GM19455 (cell line): ENCODE measurements around the gene ACVR1B.

Experiments
- ATAC-seq: cut with Tn5 transposase; IDR thresholded peaks from one replicate; pipeline ENCODE4 v1.9.1; 2021; ENCODE audit not compliant: unreplicated experiment

ACVR1B gene

DNA sequence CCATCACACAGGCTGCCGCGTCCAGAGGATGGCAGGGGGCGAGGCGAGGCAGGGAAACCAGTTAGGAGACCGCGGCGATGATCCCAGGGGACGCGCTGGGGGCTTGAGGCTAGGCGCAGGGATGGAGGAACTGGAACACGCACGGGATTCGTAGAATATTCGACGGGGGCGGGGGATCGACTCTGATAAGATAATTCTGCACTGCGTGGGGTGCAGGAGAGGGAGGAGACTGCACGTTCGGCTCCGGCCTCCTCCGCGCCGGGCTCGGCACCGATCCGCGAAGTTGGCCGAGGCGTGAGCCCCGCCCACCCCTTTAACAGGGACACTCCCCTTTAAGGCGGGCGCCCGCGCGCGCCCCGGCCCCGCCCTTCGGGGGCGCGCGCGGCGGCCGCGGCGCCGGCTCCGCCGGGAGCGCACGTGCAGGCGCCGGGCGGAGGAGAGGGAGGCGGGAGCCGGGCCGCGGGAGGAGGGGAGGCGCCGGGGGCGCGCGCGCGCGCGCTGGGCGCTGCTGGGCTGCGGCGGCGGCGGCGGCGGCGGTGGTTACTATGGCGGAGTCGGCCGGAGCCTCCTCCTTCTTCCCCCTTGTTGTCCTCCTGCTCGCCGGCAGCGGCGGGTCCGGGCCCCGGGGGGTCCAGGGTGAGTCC, at the start of gene ACVR1B:
Gene ACVR1B (plus strand): TSS at position 501 of the 644 bp plus-strand sequence. CDS start 45 bp downstream, at position 546.
- peak; percentile 88 for ATAC-seq

DNA sequence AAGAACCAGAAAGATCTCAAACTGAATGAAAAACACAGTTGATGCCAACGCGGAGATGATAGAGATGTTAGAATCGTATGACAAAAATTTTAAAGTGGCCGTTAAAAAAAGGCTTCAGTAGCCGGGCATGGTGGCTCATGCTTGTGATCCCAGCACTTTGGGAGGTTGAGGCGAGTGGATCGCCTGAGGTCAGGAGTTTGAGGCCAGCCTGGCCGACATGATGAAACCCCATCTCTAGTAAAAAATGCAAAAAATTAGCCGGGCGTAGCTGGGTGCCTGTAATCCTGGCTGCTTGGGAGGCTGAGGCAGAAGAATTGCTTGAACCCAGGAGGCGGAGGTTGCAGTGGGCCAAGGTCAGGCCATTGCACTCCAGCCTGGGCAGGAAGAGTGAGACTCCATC, 49.6 kb upstream of the ACVR1B start:
- no peak for ATAC-seq

DNA sequence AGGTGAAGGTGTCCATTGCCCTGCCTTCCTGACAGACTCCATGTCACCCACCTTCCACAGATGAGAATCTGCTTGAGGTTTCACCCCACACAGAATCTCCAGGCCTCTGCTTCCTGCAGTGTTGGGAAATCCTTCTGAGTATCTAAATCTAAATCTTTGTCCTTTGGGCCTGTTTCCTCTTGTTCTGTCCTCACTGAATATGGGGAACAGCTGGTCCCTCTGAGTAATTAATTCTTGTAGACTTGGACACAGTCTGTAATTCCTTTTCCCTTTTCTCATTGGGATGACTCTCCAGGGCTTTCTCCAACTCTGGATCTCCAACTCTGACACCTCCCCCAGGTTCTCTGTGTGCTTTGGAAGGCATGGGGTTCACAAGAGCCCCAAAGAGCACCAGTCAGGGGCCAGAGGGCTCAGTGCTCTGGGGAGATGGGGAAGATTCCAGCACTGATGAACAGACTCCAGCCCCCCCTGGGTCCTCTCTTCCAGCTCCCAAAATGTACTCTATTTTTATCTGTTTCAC, 46.5 kb upstream of the ACVR1B start:
- no peak for ATAC-seq

- no peak for ATAC-seq
Measured at GRCh38 chr12:51905471-51906429, 45.7 kb upstream of the ACVR1B start.

GRCh38 chr12:51906430-51907082, 44.9 kb upstream of the ACVR1B start:
- ATAC-seq, result no peak

GRCh38 chr12:51907083-51907855, 44.2 kb upstream of the ACVR1B start, which contains the start of gene ACVRL1:
ACVRL1 (plus strand) TSS chr12:51907504; CDS start chr12:51912475, 4,971 bp downstream.
- ATAC-seq, result no peak

DNA sequence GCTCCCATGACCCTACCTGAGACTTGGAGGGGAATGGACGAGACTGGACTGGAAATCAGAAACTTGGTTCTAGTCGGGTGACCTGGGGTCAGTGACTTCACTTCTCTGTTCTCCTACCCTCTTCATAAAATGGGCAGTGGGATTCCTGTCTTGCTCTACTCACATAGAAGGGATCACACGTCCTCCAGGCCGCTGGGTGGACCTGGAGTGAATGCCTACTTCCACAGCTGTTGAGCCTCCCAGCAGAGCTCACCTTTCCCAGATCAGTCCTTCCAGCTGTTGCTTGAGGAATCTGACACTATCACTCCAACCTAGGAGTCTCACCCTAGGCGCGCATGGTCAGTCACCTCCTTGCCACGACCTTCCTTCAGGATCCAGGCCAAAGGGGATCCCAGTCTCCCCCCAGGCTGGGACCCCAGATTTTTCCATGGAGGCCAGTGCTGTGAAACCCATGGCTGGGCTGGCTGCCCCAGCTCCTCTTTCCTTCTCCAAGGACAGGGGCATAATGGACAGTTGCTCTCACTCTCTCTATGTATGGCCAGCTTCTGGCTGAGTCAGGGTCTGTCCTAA, 43.6 kb upstream of the ACVR1B start:
- ATAC-seq, result no peak

DNA sequence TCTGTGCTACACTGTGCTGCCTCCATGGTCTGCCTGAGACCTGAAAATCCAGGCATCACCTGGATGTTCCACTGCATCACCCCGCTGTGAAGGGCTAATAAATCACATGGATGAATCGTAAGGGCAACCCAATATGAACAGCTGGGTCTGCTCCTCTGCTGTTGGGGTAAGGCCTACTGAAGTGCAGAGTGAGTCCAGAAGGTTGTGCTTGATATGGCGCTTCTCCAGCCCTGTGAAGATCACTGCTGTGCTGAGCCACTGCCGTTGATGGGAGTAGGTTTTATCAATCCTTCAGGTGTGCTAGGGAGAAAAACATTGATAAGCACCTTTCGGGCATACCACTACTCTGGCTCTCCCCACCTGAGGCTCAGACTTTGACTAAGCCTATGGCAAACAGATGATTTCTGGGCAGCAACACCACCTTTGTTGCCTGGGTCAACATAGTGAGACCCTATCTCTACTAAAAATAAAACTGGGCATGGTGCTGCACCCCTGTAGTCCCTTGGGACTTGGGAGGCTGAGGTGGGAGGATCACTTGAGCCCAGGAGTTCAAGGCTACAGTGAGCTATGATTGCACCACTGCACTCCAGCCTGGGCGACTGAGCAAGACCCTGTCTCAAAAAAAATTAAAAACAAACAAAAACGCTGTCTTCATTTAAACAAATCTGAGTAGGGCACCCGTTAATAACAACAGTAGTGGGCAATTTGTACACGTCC, 42.5 kb upstream of the ACVR1B start:
- ATAC-seq, result no peak

DNA sequence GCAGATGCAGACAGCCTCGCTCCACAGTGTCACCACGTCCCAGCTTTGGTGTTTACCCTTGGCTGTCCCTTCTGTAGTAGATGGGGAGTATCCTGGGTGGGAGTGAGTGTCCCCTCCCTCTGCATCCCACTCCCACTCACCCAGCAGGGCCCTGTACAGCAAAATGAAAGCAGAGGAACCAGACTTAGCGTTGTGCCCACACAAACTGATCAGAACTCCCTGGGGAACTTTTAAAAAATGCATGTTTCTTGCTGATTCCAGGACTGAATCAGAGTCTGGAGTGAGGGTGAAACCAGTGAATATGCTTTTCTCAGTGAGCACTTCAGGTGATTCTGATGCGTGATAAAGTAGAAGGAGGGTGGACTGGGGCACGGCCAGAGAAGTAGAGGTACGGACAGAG, 41.3 kb upstream of the ACVR1B start:
- ATAC-seq, result no peak

- no peak for ATAC-seq
Measured at GRCh38 chr12:51910691-51911090, 40.8 kb upstream of the ACVR1B start.

GRCh38 chr12:51911307-51911706, 40.2 kb upstream of the ACVR1B start:
- no peak for ATAC-seq

- no peak for ATAC-seq
Measured at GRCh38 chr12:51911788-51912711, 39.4 kb upstream of the ACVR1B start.

GRCh38 chr12:51913071-51914033, 38.1 kb upstream of the ACVR1B start:
- no peak for ATAC-seq

GRCh38 chr12:51914034-51914923, 37.2 kb upstream of the ACVR1B start:
- no peak for ATAC-seq

GRCh38 chr12:51915003-51915625, 36.4 kb upstream of the ACVR1B start:
- ATAC-seq, result no peak

DNA sequence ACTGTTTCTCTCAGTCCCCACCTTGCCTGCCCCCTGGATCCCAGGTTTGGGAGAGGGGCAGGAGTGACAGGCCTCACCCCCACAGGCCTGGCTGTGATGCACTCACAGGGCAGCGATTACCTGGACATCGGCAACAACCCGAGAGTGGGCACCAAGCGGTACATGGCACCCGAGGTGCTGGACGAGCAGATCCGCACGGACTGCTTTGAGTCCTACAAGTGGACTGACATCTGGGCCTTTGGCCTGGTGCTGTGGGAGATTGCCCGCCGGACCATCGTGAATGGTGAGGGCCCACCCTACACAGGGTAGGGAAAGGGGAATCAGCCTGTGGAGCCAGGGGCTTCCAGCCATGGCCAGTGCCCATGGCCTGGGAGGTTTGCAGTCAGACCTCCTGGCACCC, 35.5 kb upstream of the ACVR1B start:
- ATAC-seq, result no peak
